Right lobe of liver (tissue), 4 donors: ENCODE results near the gene SCYL2.

Experiments used
- POLR2A ChIP-seq: fragments of 450-650 bp; IDR thresholded peaks from one replicate; pipeline ENCODE4 v1.6.1; 2017; ENCODE audit warnings: antibody characterized with exemption, mild to moderate bottlenecking
- TF ChIP-seq, protein P1 (sequence below), 4 donors: fragments of 200-600 bp in 3 of 4; fragments of 450-650 bp in 1 of 4; IDR thresholded peaks; one replicate each; pipeline versions ENCODE4 v1.5.1 to v1.8.0; 2016 to 2022; ENCODE audit warnings: antibody characterized with exemption in 4 of 4, mild to moderate bottlenecking in 2 of 4
- donor health status: DM: no; HTN: no; CAD: no.
- donor health status: DM: no; HTN: no; CAD: no.
- donor health status: DM: no; HTN: yes; CAD: no.

DNA sequence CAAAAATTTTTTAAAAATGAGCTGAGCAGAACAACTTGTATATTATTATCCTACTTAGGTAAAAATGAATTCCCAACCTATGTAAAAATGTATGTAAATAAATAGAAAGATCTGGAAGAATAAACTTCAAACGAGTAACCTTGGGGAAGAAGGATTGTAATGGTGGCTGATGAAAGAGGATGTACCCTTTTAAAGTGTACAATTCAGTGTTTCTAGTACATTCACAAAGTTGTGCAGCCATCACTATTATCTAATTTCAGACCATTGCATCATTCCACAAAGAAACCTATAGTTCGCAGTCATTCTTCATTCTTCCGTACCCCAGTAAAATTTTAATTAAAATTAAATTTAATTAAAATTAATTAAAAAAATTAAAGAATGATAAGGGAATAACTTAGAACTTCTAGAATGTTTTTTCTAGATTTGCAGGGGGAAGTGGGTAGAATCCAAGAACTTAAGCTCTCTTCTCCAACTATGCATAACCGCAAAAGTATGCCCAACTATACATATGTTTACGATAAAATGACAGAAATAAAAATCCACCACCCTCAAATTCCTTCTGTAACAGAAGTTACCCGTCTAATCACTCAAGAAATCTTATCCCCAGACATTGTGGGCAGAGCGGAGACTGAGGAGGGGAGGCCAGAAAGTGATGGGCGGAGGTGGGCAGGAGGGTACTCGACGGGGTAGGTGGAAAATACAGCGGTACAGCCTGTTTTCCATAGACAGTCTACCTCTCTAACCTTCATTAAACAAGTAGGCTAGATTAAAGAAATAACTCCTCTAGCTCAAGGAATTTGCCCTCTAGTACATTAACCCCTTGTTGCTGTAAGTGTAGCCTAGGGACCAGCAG is 1.0 kb upstream of the SCYL2 start:
- TF ChIP-seq, protein P1, sequence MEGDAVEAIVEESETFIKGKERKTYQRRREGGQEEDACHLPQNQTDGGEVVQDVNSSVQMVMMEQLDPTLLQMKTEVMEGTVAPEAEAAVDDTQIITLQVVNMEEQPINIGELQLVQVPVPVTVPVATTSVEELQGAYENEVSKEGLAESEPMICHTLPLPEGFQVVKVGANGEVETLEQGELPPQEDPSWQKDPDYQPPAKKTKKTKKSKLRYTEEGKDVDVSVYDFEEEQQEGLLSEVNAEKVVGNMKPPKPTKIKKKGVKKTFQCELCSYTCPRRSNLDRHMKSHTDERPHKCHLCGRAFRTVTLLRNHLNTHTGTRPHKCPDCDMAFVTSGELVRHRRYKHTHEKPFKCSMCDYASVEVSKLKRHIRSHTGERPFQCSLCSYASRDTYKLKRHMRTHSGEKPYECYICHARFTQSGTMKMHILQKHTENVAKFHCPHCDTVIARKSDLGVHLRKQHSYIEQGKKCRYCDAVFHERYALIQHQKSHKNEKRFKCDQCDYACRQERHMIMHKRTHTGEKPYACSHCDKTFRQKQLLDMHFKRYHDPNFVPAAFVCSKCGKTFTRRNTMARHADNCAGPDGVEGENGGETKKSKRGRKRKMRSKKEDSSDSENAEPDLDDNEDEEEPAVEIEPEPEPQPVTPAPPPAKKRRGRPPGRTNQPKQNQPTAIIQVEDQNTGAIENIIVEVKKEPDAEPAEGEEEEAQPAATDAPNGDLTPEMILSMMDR (IDR thresholded peaks at IDR 0.05): no peak
- no peak for TF ChIP-seq POLR2A
